GM21423 (cell line): ENCODE results near the gene TMTC3.
"Not testable (repeated sequence)": the region's sequence is repeated elsewhere in the genome, so short reads cannot be mapped to it uniquely, and the experiment has no call there.

Experiments used
- ATAC-seq: cut with Tn5 transposase; IDR thresholded peaks from one replicate; pipeline ENCODE4 v1.9.1; 2021; ENCODE audit warnings: mild to moderate bottlenecking, moderate library complexity; ENCODE audit not compliant: unreplicated experiment

Gene TMTC3

DNA sequence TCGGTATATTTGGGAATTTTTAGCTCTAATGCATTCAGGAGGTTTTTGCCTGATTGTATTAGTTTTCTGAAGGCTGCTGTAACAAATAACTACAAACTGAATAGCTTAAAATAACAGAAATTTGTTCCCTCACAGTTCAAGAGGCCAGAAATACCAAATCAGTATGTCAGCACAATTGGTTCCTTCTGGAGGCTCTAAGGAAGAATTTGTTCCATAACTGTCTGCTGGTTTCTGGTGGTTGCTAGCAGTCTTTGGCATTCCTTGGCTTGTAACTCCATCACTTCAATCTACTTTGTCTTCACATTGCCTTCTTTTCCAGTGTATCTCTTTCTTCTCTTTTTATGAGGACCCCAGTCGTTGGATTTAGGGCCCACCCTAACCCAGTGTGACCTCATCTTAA lies 21.3 kb downstream of the TMTC3 start:
- no peak for ATAC-seq

DNA sequence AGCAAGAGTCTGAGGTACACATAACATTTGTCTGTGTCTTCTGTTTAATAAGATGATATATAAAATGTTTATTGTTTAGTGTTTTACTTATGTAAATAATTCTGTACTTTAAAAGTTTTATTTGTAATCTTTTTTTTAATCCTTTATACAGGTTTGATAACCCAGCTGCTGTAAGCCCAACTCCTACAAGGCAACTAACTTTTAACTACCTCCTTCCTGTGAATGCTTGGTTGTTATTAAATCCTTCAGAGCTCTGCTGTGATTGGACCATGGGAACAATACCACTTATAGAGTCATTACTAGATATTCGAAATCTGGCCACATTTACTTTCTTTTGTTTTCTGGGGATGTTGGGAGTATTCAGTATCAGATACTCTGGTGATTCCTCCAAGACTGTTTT lies 24.1 kb downstream of the TMTC3 start:
- ATAC-seq: no peak

DNA sequence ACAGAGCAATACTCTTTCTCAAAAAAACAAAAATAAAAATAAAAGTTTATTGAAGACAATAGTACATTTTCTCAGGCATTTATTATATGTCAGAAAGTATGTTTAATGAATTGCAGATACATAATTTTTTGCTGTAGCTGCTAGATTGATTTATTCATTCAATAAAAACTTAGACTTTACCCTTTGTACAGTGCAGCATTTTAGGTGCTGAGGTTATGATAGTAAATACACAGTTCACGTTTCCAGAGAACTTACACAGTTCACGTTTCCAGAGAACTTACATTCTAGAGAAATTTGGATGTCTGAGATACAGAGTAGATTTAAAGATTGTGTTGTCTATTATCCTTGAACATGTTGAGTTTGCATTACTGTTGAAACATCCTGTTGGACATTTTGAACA lies 25.3 kb downstream of the TMTC3 start:
- ATAC-seq: no peak

GRCh38 chr12:88172844-88173407 lies 30.8 kb downstream of the TMTC3 start:
- ATAC-seq: no peak

DNA sequence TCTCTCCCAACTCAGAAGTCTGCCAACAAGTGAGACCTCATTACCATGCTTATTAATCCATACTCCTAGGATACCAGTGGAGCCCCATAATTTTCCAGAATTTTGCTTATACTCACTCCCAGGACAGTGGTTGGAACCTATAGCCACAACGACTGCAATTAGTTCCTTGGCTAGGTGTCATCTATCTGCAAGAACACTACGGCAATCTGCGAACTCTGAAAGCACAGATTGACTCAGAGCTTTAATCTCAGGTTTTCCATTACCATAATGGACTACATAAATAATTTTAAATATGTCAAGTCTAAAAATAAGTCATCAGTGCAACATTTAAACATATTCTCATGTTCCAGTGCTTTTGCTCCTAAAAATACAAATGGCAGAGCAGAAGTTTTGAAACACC lies 33.4 kb downstream of the TMTC3 start:
- ATAC-seq: no peak

DNA sequence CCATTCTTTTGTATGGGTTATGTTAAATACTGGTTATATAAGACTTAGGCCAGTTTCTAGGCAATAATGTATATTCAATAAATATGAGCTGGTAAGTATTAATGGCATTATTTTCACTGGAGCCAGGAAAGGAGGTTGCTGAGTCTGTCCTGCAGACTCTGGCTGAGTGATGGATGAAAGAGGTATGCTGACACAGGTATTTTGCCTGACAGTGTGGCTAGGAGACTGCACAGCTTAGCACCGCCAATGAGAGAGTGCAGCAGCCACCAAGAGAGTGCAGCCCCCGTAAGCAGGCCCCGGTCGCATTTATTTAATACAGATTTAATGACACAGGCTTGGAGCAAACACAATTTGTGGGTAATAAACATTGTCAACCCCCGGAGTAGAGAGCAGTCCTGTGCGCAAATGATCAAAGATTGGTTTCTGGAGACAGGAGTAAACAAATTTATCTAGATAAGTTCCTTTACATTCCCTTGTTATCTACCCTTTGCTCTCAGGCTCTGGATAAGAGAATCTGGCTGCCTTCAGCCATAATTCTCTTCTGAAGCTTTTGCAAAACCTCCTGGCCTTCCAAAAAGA lies 37.4 kb downstream of the TMTC3 start:
- ATAC-seq: no peak

DNA sequence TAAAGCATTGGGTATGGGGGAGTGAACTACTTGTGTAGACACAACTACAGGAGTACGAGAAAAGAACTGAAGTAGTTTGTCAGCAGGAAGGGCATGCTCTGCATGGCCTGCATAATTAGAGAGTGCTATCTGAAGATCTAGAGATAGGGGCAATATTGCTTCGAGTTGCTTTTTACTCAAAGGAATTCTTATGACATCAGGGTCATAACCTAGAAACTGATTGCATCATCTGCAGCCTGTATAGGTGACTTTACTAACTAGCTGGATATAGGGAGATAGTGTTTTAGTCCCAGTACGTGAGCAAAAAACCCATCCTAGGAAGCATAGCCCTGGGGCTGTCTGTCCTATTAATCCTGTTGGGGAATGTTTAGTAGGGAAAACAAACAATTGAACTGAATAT lies 39.8 kb downstream of the TMTC3 start:
- ATAC-seq: no peak

DNA sequence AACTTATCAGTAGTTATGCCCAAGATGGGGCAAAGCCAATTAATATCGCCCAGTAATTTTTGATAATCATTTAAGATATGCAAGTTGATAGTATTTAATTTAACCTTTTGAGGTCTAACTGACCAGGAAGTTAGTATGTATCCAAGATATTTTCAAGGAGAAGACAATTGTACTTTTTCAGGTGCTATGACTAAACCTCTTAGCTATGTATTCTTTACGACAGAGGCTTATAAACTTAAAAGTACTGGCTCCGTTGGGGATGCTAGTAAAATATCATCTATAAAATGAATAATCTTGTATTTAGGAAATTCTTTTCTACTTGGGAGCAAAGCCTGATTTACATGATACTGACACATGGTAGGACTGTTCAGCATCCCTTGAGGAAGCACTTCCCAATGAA lies 40.3 kb downstream of the TMTC3 start:
- no peak for ATAC-seq

GRCh38 chr12:88184196-88184595 lies 42.1 kb downstream of the TMTC3 start:
- no peak for ATAC-seq

GRCh38 chr12:88185279-88185678 lies 43.2 kb downstream of the TMTC3 start:
- ATAC-seq: no peak

- ATAC-seq: peak; percentile 95
Observed at GRCh38 chr12:88185988-88186387, 43.9 kb downstream of the TMTC3 start.

GRCh38 chr12:88187571-88187970 lies 45.5 kb downstream of the TMTC3 start:
- ATAC-seq: no peak

DNA sequence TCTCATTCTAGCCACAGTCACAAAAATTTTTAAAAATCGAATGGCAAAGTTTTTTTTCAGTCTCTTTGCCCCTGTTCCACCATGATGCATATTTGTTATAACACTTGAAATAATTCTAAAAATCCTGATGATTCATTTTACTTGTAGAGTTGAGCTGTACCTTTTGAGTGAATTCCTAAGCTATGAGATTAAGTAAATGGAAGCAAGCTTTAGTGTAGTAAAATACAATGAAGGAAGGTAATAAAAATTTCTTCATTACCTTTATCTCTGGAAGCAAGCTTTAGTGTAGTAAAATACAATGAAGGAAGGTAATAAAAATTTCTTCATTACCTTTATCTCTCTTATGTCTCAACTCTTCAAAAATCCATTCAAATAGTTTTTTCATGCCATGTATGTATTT lies 46.1 kb downstream of the TMTC3 start:
- ATAC-seq: no peak

DNA sequence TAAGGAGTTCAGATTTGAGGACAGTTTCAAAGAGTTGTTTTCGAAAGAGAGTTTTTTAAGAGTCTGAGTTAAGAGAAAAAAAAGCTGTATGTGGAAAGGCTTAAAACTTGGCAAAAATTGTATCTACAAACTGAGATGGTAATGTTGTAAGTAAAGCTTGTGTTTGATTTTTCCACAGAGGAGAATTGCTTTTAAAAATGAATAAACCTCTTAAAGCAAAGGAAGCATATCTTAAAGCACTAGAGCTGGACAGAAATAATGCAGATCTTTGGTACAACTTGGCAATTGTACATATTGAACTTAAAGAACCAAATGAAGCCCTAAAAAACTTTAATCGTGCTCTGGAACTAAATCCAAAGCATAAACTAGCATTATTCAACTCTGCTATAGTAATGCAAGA lies 50.3 kb downstream of the TMTC3 start:
- ATAC-seq: no peak

DNA sequence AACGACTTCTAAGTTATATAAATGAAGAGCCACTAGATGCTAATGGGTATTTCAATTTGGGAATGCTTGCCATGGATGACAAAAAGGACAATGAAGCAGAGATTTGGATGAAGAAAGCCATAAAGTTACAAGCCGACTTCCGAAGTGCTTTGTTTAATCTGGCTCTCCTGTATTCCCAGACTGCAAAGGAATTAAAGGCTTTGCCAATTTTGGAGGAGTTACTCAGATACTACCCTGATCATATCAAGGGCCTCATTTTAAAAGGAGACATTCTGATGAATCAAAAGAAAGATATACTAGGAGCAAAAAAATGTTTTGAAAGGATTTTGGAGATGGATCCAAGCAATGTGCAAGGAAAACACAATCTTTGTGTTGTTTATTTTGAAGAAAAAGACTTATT lies 52.8 kb downstream of the TMTC3 start:
- no peak for ATAC-seq

GRCh38 chr12:88200029-88200428 lies 57.9 kb downstream of the TMTC3 start:
- ATAC-seq: no peak

GRCh38 chr12:88202500-88202899 lies 60.4 kb downstream of the TMTC3 start:
- ATAC-seq: no peak

DNA sequence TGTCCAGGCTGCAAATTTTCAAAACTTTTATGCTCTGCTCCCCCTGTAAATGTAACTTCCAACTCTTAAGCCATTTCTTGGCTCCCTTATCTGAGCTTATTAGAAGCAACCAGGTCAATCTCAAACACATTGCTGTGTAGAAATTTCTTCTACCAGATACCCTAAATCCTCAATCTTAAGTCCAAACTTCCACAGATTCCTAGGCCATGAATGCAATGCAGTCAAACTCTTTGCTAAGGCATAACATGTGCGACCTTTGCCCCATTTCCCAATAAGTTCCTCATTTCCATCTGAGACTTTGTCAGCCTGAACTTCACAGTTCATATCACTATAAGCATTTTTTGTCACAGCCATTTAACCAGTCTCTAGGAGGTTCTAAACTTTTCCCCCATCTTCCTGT lies 64.5 kb downstream of the TMTC3 start:
- no peak for ATAC-seq

DNA sequence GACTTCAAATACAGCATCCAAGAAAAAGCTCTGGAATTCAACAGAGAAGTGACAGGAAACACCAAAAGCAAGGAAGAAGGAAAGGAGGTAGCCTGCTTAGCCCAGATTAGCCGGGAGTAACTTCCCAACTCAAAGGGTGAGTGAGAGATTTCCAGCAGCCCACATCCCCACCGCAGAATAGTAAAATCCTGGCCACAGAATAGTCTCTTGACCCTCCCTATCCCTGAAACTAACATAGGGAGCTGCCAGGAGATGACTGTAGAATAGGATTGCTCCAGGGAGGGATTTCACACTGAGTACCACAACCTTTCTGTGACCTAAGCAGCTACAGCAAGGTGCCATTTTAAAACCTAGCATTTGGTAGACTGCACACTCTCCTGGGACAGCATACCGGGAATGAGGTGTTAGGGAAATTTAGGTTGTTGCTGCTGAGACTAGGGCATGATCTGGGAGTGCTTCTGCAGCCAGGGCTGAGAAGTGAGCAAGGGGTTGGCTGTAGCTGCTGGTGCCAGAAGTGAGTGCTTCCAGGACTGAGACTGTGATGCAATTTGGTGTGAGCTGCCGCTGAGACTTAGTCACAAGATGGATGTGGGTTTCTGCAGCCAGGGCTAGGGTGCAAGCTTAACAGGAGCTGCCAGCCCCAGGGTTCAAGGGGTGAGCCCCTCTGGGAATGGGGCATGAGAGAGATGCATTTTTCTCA lies 66.0 kb downstream of the TMTC3 start:
- no peak for ATAC-seq

DNA sequence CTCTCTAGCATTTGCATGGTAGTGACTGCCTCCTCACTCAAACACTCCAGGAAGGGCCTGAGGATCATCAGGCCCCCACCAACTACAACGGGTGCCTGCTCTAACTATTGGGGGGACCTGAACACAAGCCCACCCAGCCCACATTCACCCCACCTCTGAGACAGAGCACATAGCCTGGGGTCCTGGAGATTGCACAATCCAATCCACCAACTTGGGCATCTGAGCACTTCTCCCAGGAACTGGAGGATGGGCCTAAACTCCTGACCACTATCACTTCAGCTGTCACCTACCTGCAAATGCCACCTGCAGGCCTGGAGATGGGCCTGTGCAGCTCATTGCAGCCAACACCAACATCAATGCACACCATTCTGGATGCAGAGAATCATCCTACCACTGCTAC lies 66.6 kb downstream of the TMTC3 start:
- no peak for ATAC-seq

GRCh38 chr12:88210311-88210710 lies 68.2 kb downstream of the TMTC3 start:
- not testable (repeated sequence) for ATAC-seq

- no peak for ATAC-seq
Observed at GRCh38 chr12:88218293-88218692, 76.2 kb downstream of the TMTC3 start.

DNA sequence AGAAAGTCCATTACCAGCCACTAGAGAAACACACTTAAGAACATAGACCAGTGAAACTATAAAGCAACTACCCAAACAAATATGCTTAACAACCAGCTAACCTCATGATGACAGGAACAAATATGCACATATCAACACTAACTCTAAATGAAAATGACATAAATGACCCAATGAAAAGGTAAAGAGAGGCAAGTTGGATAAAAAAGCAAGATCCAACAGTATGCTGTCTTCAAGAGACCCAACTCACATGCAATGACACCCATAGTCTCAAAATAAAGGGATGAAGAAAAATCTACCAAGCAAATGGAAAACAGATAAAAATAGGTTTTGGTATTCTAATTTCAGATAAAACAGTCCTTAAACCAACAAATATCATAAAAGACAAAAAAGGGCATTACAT lies 77.8 kb downstream of the TMTC3 start:
- no peak for ATAC-seq
